Natural killer cell (primary cell): ENCODE data around the gene TSC22D3. TPM values are rescaled to one million over a fixed set of nuclear protein-coding genes. Genes with fewer than 3 reads are reported as not detected.

ENCODE experiments used
- ATAC-seq, 3 donors: fragments of 150-1000 bp in 2 of 3; fragments of 200-7000 bp in 1 of 3; cut with Tn5 transposase; 1 replicate in 1 of 3; 2 replicates in 2 of 3; pipeline ENCODE4 v1.10.0; 2021; ENCODE audit warnings: mild to moderate bottlenecking in 2 of 3, moderate library complexity in 2 of 3
- DNase-seq, 2 donors: peaks; one replicate each; pipeline versions ENCODE4 v3.0.0 to v3.0.0-alpha.2; 2013 to 2021; ENCODE audit warnings: mixed read lengths in 1 of 2
- H3K27ac ChIP-seq: one replicate; pipeline ENCODE4 v1.5.1; 2013; ENCODE audit warnings: mild to moderate bottlenecking, low read length
- H3K27me3 ChIP-seq: one replicate; pipeline ENCODE4 v1.6.1; 2013; ENCODE audit warnings: low read length; ENCODE audit not compliant: control insufficient read depth, insufficient read depth
- H3K36me3 ChIP-seq: one replicate; pipeline ENCODE4 v1.6.1; 2013; ENCODE audit warnings: low read length; ENCODE audit not compliant: control insufficient read depth, insufficient read depth
- H3K4me1 ChIP-seq: one replicate; pipeline ENCODE4 v1.6.1; 2013; ENCODE audit warnings: low read length; ENCODE audit not compliant: control insufficient read depth, insufficient read depth
- H3K4me3 ChIP-seq: one replicate; pipeline ENCODE4 v1.5.1; 2013; ENCODE audit warnings: low read length
- H3K9me3 ChIP-seq: one replicate; pipeline ENCODE4 v1.6.1; 2013; ENCODE audit warnings: low read length; ENCODE audit not compliant: control insufficient read depth, insufficient read depth
- H3K27ac Mint-ChIP-seq, 2 donors: one replicate each; pipeline ENCODE4 v1.8.0; 2022; ENCODE audit warnings: mild to moderate bottlenecking in 2 of 2, mixed read lengths in 2 of 2, moderate library complexity in 1 of 2
- H3K27me3 Mint-ChIP-seq, 2 donors: one replicate each; pipeline ENCODE4 v1.8.0; 2022; ENCODE audit warnings: low read depth in 2 of 2, mixed read lengths in 2 of 2
- H3K36me3 Mint-ChIP-seq: one replicate; pipeline ENCODE4 v1.8.0; 2022; ENCODE audit warnings: mixed read lengths
- H3K4me1 Mint-ChIP-seq, 2 donors: one replicate each; pipeline ENCODE4 v1.8.0; 2022; ENCODE audit warnings: mixed read lengths in 2 of 2
- H3K4me3 Mint-ChIP-seq: one replicate; pipeline ENCODE4 v1.8.0; 2022; ENCODE audit warnings: mild to moderate bottlenecking, moderate library complexity, mixed read lengths
- H3K9me3 Mint-ChIP-seq, 2 donors: one replicate each; pipeline ENCODE4 v1.8.0; 2022; ENCODE audit warnings: mixed read lengths in 2 of 2
- WGBS: methylation state at CpG from one replicate; pipeline ENCODE4 v1.1.7; 2013; ENCODE audit warnings: missing lambda C conversion rate; ENCODE audit not compliant: insufficient coverage; 5-methylcytosine and 5-hydroxymethylcytosine counted together
- intact Hi-C: fragments of 100-400 bp; cut with micrococcal nuclease; formaldehyde crosslinking; loops from one replicate; pipeline ENCODE4 v1.14.2; 2022
- total RNA-seq, 4 donors: library from RNA; stranded (reverse); fragments of 120-200 nt in 1 of 4; gene quantifications; one replicate each; pipeline versions ENCODE4 v1.2.3 to v1.2.4, GENCODE V29; 2013 to 2022
- TF ChIP-seq, protein P1 (sequence below): fragments of 200-600 bp; IDR thresholded peaks from one replicate; pipeline ENCODE4 v1.8.0; 2022; ENCODE audit warnings: antibody characterized with exemption

Gene TSC22D3
- total RNA-seq, 3 donors from 2014 or later (not counting 1 experiment from before 2014, with no cell fraction given), result 895 to 1,800 (median 1,053) TPM

DNA sequence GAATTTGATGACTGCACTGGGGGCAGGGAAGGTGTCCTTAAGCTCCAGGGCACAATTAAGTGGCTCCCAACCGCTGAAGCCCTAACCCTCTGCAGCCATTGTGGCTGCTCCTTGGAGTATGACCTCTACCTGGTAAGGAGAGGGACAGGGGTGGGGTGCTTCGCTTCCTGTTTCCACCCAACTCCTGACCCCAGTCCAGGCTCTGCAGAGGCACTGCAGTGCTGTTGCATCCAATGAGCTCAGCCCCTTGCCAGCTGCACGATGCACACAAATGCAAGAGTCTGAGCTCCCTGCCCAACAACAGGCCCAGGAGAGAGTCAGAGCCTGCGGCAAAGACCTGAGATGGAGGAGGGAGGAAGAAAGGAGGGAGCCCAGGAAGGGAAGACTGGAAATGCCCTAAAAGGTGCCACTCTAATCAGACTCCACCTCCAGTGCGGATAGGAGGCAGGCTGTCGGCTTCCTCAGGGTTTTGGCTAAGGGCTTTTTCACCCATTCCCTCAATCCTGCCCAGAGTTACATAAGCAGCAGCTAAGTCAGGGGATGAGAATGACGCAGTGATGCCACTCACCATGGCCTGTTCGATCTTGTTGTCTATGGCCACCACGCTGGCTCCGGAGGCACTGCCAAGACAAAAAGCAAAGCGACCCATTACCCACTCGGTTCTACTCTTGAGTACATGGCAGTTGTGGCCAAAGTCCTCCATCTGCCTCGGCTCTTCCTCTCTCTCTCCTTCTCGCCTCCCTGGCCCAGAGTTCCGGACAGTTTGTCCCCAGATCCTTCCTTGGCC lies 60.1 kb downstream of the TSC22D3 start:
- TF ChIP-seq, protein P1, sequence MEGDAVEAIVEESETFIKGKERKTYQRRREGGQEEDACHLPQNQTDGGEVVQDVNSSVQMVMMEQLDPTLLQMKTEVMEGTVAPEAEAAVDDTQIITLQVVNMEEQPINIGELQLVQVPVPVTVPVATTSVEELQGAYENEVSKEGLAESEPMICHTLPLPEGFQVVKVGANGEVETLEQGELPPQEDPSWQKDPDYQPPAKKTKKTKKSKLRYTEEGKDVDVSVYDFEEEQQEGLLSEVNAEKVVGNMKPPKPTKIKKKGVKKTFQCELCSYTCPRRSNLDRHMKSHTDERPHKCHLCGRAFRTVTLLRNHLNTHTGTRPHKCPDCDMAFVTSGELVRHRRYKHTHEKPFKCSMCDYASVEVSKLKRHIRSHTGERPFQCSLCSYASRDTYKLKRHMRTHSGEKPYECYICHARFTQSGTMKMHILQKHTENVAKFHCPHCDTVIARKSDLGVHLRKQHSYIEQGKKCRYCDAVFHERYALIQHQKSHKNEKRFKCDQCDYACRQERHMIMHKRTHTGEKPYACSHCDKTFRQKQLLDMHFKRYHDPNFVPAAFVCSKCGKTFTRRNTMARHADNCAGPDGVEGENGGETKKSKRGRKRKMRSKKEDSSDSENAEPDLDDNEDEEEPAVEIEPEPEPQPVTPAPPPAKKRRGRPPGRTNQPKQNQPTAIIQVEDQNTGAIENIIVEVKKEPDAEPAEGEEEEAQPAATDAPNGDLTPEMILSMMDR, result no peak
- ATAC-seq (no peak), DNase-seq (peak in 1 of 2 donors; percentile 43)
- intact Hi-C loops, result loop anchor here (2.0 to 5.0 kb wide), 2 partner anchors 27 to 58 kb away; no protein-coding TSS in a partner anchor
- Histone ChIP-seq H3K9me3 (no peaks in the 10 kb centered on the region), H3K4me3 (peak overlapping the region; percentile 99), H3K36me3 (peaks cover 30% of the 10 kb centered on the region), H3K27ac (peak overlapping the region; percentile 100), H3K27me3 (no peaks in the 10 kb centered on the region), H3K4me1 (peaks cover 65% of the 10 kb centered on the region)
- Mint-ChIP-seq H3K27ac (peak overlapping the region; percentile 99), H3K4me1 (peaks cover 61 to 66% of the 10 kb centered on the region in 2 donors), H3K36me3 (no peaks in the 10 kb centered on the region), H3K4me3 (peak overlapping the region; percentile 97), H3K9me3 (no peaks in the 10 kb centered on the region), H3K27me3 (peaks cover 3 to 8% of the 10 kb centered on the region in 2 donors)
- whole genome bisulfite sequencing, result 17% methylated on average over 15 of the region's 15 CpGs

- no peaks in the 10 kb centered on the region for H3K27me3 ChIP-seq
- Mint-ChIP-seq H3K27ac (peak overlapping the region; percentile 99), H3K9me3 (no peaks in the 10 kb centered on the region), H3K4me3 (peak overlapping the region; percentile 97), H3K4me1 (peaks cover 62 to 68% of the 10 kb centered on the region in 2 donors), H3K27me3 (peaks cover under 1 to 3% of the 10 kb centered on the region in 2 donors), H3K36me3 (no peaks in the 10 kb centered on the region)
- peaks cover 30% of the 10 kb centered on the region for H3K36me3 ChIP-seq
- no peaks in the 10 kb centered on the region for H3K9me3 ChIP-seq
- H3K4me1 ChIP-seq, result peaks cover 74% of the 10 kb centered on the region
- H3K27ac ChIP-seq, result peak overlapping the region; percentile 100
- peak in 1 of 2 donors; percentile 57 for DNase-seq
- intact Hi-C loops, result loop anchor here (5.0 kb wide), 2 partner anchors 63 to 262 kb away; partner anchors contain the start of genes NCBP2L and TSC22D3
- no peak for ATAC-seq
- 88% methylated on average over 9 of the region's 9 CpGs for WGBS
- peak overlapping the region; percentile 99 for H3K4me3 ChIP-seq
- TF ChIP-seq, protein P1, result no peak
These were observed 61.2 kb downstream of the TSC22D3 start for GRCh38 chrX:107714206-107714891.

- ATAC-seq (no peak), DNase-seq (peak in 1 of 2 donors; percentile 59)
- H3K9me3 ChIP-seq, result no peaks in the 10 kb centered on the region
- peaks cover 67 to 68% of the 10 kb centered on the region in 2 donors for H3K4me1 Mint-ChIP-seq
- no peaks in the 10 kb centered on the region for H3K9me3 Mint-ChIP-seq
- no peaks in the 10 kb centered on the region for H3K36me3 Mint-ChIP-seq
- peak overlapping the region; percentile 100 for H3K27ac ChIP-seq
- WGBS, result 81% methylated on average over 6 of the region's 9 CpGs
- peak overlapping the region; percentile 99 for H3K27ac Mint-ChIP-seq
- intact Hi-C loops, result loop anchor here (5.0 kb wide), 2 partner anchors 64 to 261 kb away; partner anchors contain the start of genes NCBP2L and TSC22D3
- peak overlapping the region; percentile 99 for H3K4me3 ChIP-seq
- no peaks in the 10 kb centered on the region for H3K27me3 ChIP-seq
- peak overlapping the region; percentile 55 for H3K4me3 Mint-ChIP-seq
- H3K27me3 Mint-ChIP-seq, result no peaks in the 10 kb centered on the region
- TF ChIP-seq, protein P1, result no peak
- H3K36me3 ChIP-seq, result peaks cover 30% of the 10 kb centered on the region
- peaks cover 74% of the 10 kb centered on the region for H3K4me1 ChIP-seq
These were observed 61.9 kb downstream of the TSC22D3 start for GRCh38 chrX:107713543-107714205.
